Mucosa of rectum (tissue), 2 donors: ENCODE measurements around the gene OSCP1.

ENCODE experiments used
- H3K27ac ChIP-seq, 2 donors: one replicate each; pipeline ENCODE4 v1.7.0; 2013; ENCODE audit warnings: inconsistent platforms in 2 of 2, low read depth in 2 of 2, low read length in 2 of 2
- H3K27me3 ChIP-seq, 2 donors: one replicate each; pipeline ENCODE4 v1.7.0; 2013; ENCODE audit warnings: low read length in 2 of 2; ENCODE audit not compliant: control insufficient read depth in 2 of 2, insufficient read depth in 2 of 2
- H3K36me3 ChIP-seq, 2 donors: one replicate each; pipeline ENCODE4 v1.7.0; 2013; ENCODE audit warnings: low read length in 2 of 2; ENCODE audit not compliant: control insufficient read depth in 2 of 2, insufficient read depth in 2 of 2
- H3K4me1 ChIP-seq, 2 donors: one replicate each; pipeline ENCODE4 v1.7.0; 2013; ENCODE audit warnings: low read length in 2 of 2, mild to moderate bottlenecking in 1 of 2; ENCODE audit not compliant: control insufficient read depth in 2 of 2, insufficient read depth in 2 of 2
- H3K4me3 ChIP-seq, 2 donors: one replicate each; pipeline ENCODE4 v1.7.0; 2013; ENCODE audit warnings: low read length in 2 of 2
- H3K9ac ChIP-seq, 2 donors: one replicate each; pipeline ENCODE4 v1.7.0; 2013; ENCODE audit warnings: low read length in 2 of 2, low read depth in 1 of 2, mild to moderate bottlenecking in 1 of 2
- H3K9me3 ChIP-seq, 2 donors: one replicate each; pipeline ENCODE4 v1.7.0; 2013; ENCODE audit warnings: low read length in 2 of 2; ENCODE audit not compliant: control insufficient read depth in 2 of 2
- donor health status: healthy.
- donor health status: Normal muscosa, but diverticular disease.

OSCP1 gene

DNA sequence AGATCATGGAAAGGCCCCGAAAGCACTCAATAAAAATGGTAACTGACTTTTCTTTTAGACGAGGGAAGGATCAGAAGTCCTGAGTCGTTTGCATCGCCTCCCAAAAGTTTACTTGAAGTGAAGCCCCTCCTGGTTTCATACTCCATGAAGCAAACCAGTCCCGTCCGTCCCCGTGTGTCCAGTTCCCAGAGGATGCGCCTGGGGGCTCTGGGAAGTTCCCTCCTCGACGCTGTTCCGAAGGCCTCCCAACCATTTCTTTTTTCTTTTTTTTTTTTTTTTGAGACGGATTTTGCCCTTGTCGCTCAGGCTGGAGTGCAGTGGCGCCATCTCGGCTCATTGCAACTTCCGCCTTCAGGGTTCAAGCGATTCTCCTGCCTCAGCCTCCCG lies 661 bp upstream of the OSCP1 start:
- Histone ChIP-seq H3K36me3 (peaks cover 15 to 18% of the 10 kb centered on the region in 2 donors), H3K27ac (peak overlapping the region; percentile 88 to 90), H3K4me3 (peak overlapping the region; percentile 87 to 92), H3K9ac (peak overlapping the region; percentile 89 to 92), H3K4me1 (peaks cover 7 to 8% of the 10 kb centered on the region in 2 donors), H3K9me3 (no peaks in the 10 kb centered on the region), H3K27me3 (no peaks in the 10 kb centered on the region)

DNA sequence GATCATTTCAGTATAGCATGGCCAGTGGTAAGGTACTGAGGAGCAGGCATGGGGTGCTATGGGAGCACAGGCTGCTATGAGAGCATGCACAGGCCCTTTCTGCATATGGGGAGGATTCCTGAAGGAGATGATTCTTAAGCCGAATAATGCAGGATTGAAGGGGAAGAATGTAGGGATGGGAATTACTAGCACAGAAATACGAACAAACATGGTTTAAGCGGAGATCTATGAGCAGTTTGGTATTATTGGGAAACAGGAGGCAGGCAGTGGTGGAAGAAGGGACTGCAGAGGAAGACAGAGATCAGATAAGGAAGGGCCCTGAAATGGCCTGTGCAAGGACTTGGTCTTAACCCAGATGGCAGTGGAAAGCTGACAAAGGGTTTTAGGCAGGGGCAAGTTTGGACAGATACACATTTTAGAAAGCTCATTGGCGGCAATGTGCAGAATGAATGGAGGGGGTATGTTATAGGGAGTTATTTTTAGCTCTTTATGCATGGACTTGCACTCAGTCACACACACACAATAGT lies 1.7 kb downstream of the OSCP1 start:
- Histone ChIP-seq H3K9ac (no peak overlapping the region), H3K27ac (no peak overlapping the region), H3K9me3 (no peaks in the 10 kb centered on the region)

DNA sequence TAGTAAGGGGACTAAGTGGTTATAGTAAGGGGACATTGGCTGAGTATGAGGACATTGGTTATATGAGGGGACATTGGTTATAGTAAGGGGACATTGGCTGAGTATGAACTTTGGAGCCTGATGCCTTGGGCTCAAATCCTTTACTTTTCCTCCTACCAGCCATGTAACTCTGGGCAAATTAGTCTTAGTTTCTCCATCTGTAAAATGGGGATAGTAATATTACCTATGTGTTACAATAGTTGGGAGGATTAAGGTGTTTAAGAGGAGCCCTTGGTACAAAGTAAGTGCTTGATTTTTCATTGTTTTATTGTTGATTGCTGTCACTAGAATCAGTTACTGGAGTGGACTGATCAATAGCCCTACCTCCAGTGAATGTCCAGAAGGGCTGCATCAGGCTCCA lies 2.8 kb downstream of the OSCP1 start:
- Histone ChIP-seq H3K27ac (no peak overlapping the region), H3K9me3 (no peaks in the 10 kb centered on the region), H3K27me3 (no peaks in the 10 kb centered on the region), H3K36me3 (no peaks in the 10 kb centered on the region), H3K9ac (no peak overlapping the region), H3K4me1 (peaks cover 7 to 8% of the 10 kb centered on the region in 2 donors), H3K4me3 (no peak overlapping the region)

More for the DNA sequence above, 1.7 kb downstream of the OSCP1 start:
- Histone ChIP-seq H3K27me3 (no peaks in the 10 kb centered on the region), H3K36me3 (no peaks in the 10 kb centered on the region), H3K4me3 (no peak overlapping the region), H3K4me1 (peaks cover 7 to 8% of the 10 kb centered on the region in 2 donors)

DNA sequence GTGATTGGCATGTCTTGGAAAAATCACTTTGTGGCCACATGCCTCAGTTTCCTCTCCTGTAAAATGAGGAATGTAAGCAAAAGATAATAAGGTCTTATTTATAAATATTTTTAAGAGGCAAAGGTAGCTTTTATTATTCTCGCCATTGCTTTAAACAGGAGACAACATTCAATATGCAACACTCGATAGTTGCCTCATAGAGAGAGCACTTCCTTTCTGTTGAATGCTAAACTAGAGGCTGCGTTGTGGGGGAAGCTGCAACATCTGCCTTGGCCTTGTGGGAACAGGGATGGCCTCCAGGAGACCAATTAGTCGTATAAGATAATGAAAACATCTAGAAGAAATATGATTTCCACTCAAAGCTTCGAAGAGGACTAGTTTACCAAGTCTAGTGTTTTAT lies 3.5 kb downstream of the OSCP1 start:
- H3K4me1 ChIP-seq, result peaks cover 7 to 8% of the 10 kb centered on the region in 2 donors
- no peak overlapping the region for H3K4me3 ChIP-seq
- no peaks in the 10 kb centered on the region for H3K27me3 ChIP-seq
- H3K27ac ChIP-seq, result no peak overlapping the region
- no peak overlapping the region for H3K9ac ChIP-seq
- no peaks in the 10 kb centered on the region for H3K36me3 ChIP-seq
- H3K9me3 ChIP-seq, result no peaks in the 10 kb centered on the region

DNA sequence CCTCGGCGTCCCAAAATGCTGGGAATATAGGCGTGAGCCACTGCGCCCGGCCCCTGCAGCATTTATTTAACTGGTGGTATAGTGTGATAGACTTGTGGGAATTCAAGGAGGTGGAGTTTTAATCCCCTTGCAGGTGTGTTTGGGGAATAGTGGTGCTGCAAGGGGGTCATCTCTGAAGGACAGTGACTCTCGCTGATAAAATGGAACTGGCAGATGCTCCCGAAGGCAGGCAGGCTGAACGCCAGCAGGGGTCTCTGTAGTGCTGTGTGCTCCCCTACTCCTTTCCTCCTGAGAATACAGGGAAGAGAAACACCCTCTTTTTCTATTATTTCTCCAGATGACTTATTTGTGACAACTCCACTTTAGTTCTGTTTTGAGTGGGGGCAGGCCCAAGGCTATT lies 4.0 kb downstream of the OSCP1 start:
- Histone ChIP-seq H3K36me3 (no peaks in the 10 kb centered on the region), H3K9me3 (no peaks in the 10 kb centered on the region), H3K4me3 (no peak overlapping the region), H3K27ac (no peak overlapping the region), H3K4me1 (peaks cover 7 to 8% of the 10 kb centered on the region in 2 donors), H3K9ac (no peak overlapping the region), H3K27me3 (no peaks in the 10 kb centered on the region)

DNA sequence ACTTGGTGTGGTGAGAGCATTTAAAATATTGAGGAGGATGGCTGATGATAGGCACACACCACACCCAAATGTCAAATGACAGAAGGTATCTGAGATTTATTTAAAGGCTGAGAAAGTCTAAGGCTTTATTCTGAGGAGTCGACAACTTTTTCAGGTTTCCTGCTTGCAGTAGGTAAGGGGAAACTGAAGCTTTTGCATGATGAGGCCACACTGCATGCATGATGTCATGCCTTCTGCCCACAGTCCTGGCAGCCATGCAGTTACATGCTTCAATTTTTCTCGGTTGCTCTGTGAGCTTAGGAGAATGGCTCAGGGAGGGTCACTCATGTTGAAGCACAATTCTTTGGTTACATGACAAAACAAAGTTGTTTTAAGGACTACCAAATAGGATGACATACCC lies 7.0 kb downstream of the OSCP1 start:
- Histone ChIP-seq H3K27me3 (no peaks in the 10 kb centered on the region), H3K4me3 (no peak overlapping the region), H3K9me3 (no peaks in the 10 kb centered on the region), H3K27ac (no peak overlapping the region), H3K4me1 (no peaks in the 10 kb centered on the region), H3K36me3 (no peaks in the 10 kb centered on the region), H3K9ac (no peak overlapping the region)

DNA sequence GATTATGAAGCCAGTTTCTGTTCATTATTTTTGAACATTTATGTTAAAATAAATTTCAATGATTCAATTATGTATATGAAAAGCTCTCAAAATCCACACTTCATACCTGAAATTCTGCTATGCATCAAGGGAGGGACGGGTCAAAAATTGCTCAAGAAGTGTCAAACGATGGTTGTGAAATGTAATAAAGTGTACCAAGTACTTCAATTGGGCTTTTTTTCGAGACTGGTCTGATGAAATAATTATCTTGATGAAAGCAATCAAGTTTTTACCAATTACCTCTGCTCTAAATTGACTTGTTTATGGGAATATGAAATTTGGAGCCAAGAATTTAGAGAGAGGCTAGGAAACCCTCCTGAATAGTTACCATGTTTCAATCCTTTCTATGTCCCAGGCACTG lies 7.9 kb downstream of the OSCP1 start:
- Histone ChIP-seq H3K36me3 (no peaks in the 10 kb centered on the region), H3K9ac (no peak overlapping the region), H3K4me1 (no peaks in the 10 kb centered on the region), H3K4me3 (no peak overlapping the region), H3K27ac (no peak overlapping the region), H3K27me3 (no peaks in the 10 kb centered on the region), H3K9me3 (no peaks in the 10 kb centered on the region)

DNA sequence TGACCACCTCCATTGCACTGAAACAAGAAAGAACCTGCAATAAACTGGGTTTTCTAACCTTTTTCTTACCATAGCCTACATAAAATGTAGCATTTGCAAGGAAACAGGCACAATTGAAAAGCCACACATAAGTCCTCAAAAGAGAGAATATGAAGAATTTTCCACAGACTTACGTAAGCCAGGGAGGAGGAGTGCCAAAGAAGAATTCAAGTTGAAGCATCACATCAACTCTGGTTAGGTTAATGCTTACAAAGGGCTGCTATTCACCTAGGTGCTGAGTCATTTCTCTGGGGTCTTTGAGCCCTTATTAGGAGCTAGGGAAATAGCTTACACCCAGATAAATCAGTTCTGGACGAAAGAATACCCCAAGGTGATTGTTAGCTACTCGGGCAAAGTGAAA lies 9.6 kb downstream of the OSCP1 start:
- H3K36me3 ChIP-seq, result no peaks in the 10 kb centered on the region
- H3K4me1 ChIP-seq, result no peaks in the 10 kb centered on the region
- no peak overlapping the region for H3K4me3 ChIP-seq
- no peaks in the 10 kb centered on the region for H3K9me3 ChIP-seq
- no peaks in the 10 kb centered on the region for H3K27me3 ChIP-seq
- H3K27ac ChIP-seq, result no peak overlapping the region
- no peak overlapping the region for H3K9ac ChIP-seq

DNA sequence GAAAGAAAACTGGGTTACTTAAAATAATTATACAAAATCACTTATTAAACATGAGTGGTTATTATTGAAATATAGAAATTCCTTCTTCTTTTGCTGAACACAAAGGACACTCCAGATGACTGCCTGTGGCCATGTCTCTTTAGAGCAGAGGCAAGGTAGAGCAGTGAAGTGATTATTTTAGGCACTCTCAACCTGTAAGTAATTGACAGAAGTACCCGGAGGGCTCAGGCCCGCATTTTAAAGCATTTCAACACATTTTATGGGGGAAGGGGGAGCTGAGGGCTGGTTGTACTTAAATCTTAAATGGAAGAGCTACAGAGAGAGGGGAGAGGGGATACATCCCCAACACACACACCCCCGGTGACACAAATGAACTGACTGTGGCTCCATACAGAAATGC lies 10.2 kb downstream of the OSCP1 start:
- no peaks in the 10 kb centered on the region for H3K27me3 ChIP-seq
- H3K4me1 ChIP-seq, result no peaks in the 10 kb centered on the region
- no peaks in the 10 kb centered on the region for H3K9me3 ChIP-seq
- no peaks in the 10 kb centered on the region for H3K36me3 ChIP-seq
- no peak overlapping the region for H3K4me3 ChIP-seq
- H3K27ac ChIP-seq, result no peak overlapping the region
- no peak overlapping the region for H3K9ac ChIP-seq

DNA sequence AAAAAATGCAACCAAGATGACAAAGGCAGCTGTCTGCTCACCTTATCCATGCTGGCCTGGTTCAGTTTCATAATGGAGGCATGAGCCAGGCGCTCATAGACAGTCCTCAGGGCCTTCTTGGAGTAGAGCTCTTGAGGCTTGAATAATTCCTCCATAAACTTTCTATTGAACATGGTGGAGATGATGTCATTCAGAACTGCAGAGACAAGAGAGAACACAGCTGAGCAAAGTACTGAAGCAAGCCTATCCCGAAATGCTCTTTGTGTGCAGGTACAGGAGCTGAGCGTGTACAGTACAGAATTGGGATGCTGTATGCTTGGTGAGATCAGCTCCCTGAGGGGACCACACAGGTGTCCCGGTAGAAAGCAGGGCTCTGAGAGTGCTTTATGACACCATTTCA lies 11.5 kb downstream of the OSCP1 start:
- H3K4me3 ChIP-seq, result no peak overlapping the region
- H3K27me3 ChIP-seq, result no peaks in the 10 kb centered on the region
- no peaks in the 10 kb centered on the region for H3K9me3 ChIP-seq
- H3K4me1 ChIP-seq, result no peaks in the 10 kb centered on the region
- H3K36me3 ChIP-seq, result no peaks in the 10 kb centered on the region
- H3K27ac ChIP-seq, result no peak overlapping the region
- no peak overlapping the region for H3K9ac ChIP-seq

DNA sequence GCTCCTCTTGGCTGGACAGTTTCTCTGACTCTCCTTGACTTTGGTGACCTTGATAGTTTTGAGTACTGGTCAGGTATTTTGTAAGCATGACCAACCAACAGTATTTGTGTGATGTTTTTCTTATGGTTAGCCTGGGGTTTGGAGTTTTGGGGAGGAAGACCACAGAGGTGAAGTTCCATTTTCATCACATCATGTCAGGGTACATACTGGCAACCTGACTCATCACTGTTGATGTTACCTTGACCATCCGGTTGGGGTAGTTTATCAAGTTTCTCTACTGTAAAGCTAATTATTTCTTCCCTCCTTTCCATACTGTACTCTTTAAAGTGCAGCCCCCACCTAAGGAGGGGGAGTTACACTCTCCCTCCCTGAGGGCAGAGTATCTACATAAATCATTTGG lies 13.4 kb downstream of the OSCP1 start:
- H3K27ac ChIP-seq, result no peak overlapping the region
- H3K9me3 ChIP-seq, result no peaks in the 10 kb centered on the region
- no peak overlapping the region for H3K9ac ChIP-seq
- no peaks in the 10 kb centered on the region for H3K27me3 ChIP-seq
- no peaks in the 10 kb centered on the region for H3K4me1 ChIP-seq
- no peak overlapping the region for H3K4me3 ChIP-seq
- peaks cover 0 to 3% of the 10 kb centered on the region in 2 donors for H3K36me3 ChIP-seq
